Lower leg skin (tissue), 4 donors: ENCODE data around the gene SIPA1L2. TPM values are rescaled to one million over a fixed set of nuclear protein-coding genes. Genes with fewer than 3 reads are reported as not detected.

Experiments used
- DNase-seq, 2 donors: peaks; one replicate each; pipeline ENCODE4 v3.0.0-alpha.2; 2019; ENCODE audit warnings: low spot score in 2 of 2
- H3K4me3 ChIP-seq: fragments of 200-600 bp; sonication (generic); 2 replicates; pipeline ENCODE4 v1.5.1; 2017; ENCODE audit warnings: mild to moderate bottlenecking, low read depth; ENCODE audit not compliant: poor library complexity, severe bottlenecking
- CTCF ChIP-seq, 3 donors: fragments of 450-650 bp; IDR thresholded peaks; one replicate each; pipeline ENCODE4 v1.5.1; 2016; ENCODE audit warnings: antibody characterized with exemption in 3 of 3, mild to moderate bottlenecking in 3 of 3, moderate library complexity in 2 of 3
- POLR2A ChIP-seq, 2 donors: fragments of 450-650 bp; IDR thresholded peaks; one replicate each; pipeline ENCODE4 v1.6.1; 2016 to 2017; ENCODE audit warnings: antibody characterized with exemption in 2 of 2, mild to moderate bottlenecking in 1 of 2, moderate library complexity in 1 of 2
- WGBS, 2 donors: methylation state at CpG; one replicate each; pipeline ENCODE4 v1.1.5; 2018; 5-methylcytosine and 5-hydroxymethylcytosine counted together
- intact Hi-C: fragments of 100-400 bp; cut with DNase I; formaldehyde crosslinking; loops from one replicate; pipeline ENCODE4 v1.15.0; 2023; ENCODE audit warnings: low total_unique reads
- total RNA-seq, 4 donors: library from RNA; depleted of rRNA; stranded (reverse); fragments of >200 nt; gene quantifications; one replicate each; pipeline ENCODE4 v1.1.0, GENCODE V29; 2016

SIPA1L2 gene
- total RNA-seq, 4 donors from 2014 or later: 8.9 to 22.6 (median 16.6) TPM

GRCh38 chr1:232644209-232644608, 14.3 kb upstream of the SIPA1L2 start:
- no peak for TF ChIP-seq POLR2A (IDR thresholded peaks at IDR 0.05)
- TF ChIP-seq CTCF (IDR thresholded peaks at IDR 0.05): no peak
- intact Hi-C loops: loop anchor here (10.0 kb wide), 1 partner anchor 311 kb away; the partner anchor contains the start of gene NTPCR
- H3K4me3 ChIP-seq: no peak overlapping the region
- WGBS, 2 donors: 94 to 100% methylated on average over 1 of the region's 1 CpG
- no peak for DNase-seq

- DNase-seq: no peak
- intact Hi-C loops: loop anchor here (10.0 kb wide), 1 partner anchor 312 kb away; the partner anchor contains the start of gene NTPCR
- TF ChIP-seq POLR2A (IDR thresholded peaks at IDR 0.05) (no peak), CTCF (IDR thresholded peaks at IDR 0.05) (no peak)
- H3K4me3 ChIP-seq: no peak overlapping the region
These were observed 13.3 kb upstream of the SIPA1L2 start for GRCh38 chr1:232643251-232643650.

GRCh38 chr1:232641507-232641906, 11.6 kb upstream of the SIPA1L2 start:
- no peak overlapping the region for H3K4me3 ChIP-seq
- WGBS, 2 donors: 64% methylated on average over 6 of the region's 6 CpGs
- DNase-seq: no peak
- TF ChIP-seq POLR2A (IDR thresholded peaks at IDR 0.05): no peak
- no peak for TF ChIP-seq CTCF (IDR thresholded peaks at IDR 0.05)
- intact Hi-C loops: loop anchor here (10.0 kb wide), 1 partner anchor 313 kb away; the partner anchor contains the start of gene NTPCR

DNA sequence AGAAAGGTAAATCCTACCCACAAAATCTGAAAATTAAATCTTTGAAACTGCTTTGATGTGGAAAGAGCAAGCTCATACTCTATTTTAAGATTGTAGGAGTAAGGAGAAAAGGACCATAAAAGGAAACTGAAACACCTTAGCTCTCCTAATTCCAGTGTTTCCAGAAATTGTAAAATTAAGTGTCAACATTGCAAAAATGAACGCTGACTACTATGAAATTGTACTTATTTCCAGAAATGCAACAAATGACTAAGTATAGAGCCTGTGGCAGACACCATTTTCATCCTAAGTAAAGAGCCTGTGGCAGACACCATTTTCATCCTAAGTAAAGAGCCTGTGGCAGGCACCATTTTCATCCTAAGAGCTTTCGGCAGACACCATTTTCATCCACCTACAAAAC, 6.9 kb upstream of the SIPA1L2 start:
- TF ChIP-seq POLR2A (IDR thresholded peaks at IDR 0.05) (no peak), CTCF (IDR thresholded peaks at IDR 0.05) (no peak)
- no peak overlapping the region for H3K4me3 ChIP-seq
- 89 to 91% methylated on average over 2 of the region's 2 CpGs for WGBS, 2 donors
- DNase-seq: no peak
- intact Hi-C loops: no loop called here

GRCh38 chr1:232635778-232636356, 5.9 kb upstream of the SIPA1L2 start:
- intact Hi-C loops: no loop called here
- 1% methylated on average over 3 of the region's 3 CpGs for WGBS, 2 donors
- TF ChIP-seq CTCF (IDR thresholded peaks at IDR 0.05) (no peak), POLR2A (IDR thresholded peaks at IDR 0.05) (no peak)
- no peak for DNase-seq
- H3K4me3 ChIP-seq: no peak overlapping the region

- intact Hi-C loops: no loop called here
- no peak for TF ChIP-seq POLR2A (IDR thresholded peaks at IDR 0.05)
- no peak for TF ChIP-seq CTCF (IDR thresholded peaks at IDR 0.05)
These were observed 5.3 kb upstream of the SIPA1L2 start for GRCh38 chr1:232635279-232635678.

More at GRCh38 chr1:232635279-232635678, 5.3 kb upstream of the SIPA1L2 start:
- no peak for DNase-seq
- H3K4me3 ChIP-seq: no peak overlapping the region
